AG08395 (cell line): Measurements from ENCODE around the gene PRR12.

ENCODE experiments used
- DNase-seq: peaks from one replicate; pipeline ENCODE4 v3.0.0; 2012; ENCODE audit warnings: mixed read lengths, low spot score

The PRR12 gene

GRCh38 chr19:49645592-49645991 is 54.6 kb downstream of the PRR12 start:
- no peak for DNase-seq

GRCh38 chr19:49645995-49646394 is 55.0 kb downstream of the PRR12 start:
- no peak for DNase-seq

DNA sequence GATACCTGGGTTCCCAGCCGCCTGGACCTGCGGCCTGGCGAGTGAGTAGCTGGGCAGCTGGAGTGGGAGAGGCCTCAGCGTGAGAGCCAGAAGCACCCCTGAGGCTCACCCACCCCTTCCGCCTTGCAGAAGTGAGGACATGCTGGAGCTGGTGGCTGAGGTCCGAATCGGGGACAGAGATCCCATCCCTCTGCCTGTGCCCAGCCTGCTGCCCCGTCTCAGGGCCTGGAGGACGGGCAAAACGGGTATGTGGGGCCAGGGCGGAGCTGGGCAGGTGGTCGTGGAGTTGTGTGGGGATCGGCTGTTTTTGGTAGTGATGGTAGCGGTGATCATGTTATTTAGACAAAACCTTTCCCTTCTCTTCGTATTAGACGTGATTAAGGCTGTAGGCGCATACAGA is 55.6 kb downstream of the PRR12 start:
- no peak for DNase-seq

DNA sequence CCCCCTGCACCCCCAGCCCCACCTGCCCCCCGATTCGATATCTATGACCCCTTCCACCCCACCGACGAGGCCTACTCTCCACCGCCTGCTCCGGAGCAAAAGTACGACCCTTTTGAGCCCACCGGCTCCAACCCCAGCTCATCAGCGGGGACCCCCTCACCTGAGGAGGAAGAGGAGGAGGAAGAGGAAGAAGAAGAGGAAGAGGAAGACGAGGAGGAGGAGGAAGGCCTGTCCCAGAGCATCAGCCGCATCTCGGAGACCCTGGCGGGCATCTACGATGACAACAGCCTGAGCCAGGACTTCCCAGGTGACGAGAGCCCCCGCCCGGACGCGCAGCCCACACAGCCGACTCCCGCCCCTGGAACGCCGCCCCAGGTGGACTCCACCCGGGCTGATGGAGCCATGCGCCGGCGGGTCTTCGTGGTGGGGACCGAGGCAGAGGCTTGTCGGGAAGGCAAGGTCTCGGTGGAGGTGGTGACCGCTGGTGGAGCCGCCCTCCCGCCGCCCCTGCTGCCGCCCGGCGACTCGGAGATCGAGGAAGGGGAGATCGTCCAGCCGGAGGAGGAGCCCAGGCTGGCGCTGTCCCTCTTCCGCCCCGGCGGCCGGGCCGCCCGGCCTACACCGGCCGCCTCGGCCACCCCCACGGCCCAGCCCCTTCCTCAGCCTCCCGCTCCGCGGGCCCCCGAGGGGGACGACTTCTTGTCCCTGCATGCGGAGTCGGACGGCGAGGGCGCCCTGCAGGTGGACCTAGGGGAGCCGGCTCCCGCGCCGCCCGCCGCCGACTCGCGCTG is 60.2 kb downstream of the PRR12 start:
- DNase-seq = no peak

- DNase-seq = no peak
These were observed 61.0 kb downstream of the PRR12 start for GRCh38 chr19:49651820-49652550.

GRCh38 chr19:49652551-49653465 is 61.8 kb downstream of the PRR12 start:
- DNase-seq = no peak

DNA sequence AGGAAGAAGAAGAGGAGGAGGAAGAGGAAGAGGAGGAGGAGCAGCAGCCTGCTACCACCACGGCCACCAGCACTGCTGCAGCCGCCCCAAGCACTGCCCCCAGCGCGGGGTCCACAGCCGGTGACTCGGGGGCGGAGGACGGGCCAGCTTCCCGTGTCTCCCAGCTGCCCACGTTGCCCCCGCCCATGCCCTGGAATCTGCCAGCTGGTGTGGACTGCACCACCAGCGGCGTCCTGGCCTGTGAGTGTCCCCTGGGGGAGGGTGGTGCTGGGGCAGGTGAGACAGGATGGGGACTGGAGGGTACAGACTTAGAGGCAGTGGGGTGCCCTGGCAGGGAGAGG is 62.5 kb downstream of the PRR12 start:
- no peak for DNase-seq

DNA sequence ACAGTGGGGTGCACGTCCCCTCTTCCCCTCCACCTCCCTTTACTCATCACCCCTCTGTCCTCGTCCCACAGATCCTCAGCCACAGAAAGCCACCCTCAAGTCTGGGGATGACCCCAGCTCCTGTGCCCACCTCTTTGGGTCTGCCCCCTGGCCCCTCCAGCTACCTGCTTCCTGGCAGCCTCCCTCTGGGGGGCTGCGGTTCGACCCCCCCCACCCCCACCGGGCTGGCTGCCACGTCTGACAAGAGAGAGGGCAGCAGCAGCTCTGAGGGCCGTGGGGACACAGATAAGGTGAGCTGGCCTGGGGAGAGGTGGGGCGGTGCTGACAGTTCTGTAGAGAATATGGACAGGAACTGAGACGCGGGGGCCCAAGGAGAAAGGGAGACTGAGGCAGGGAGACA is 63.6 kb downstream of the PRR12 start:
- no peak for DNase-seq

- no peak for DNase-seq
These were observed 64.8 kb downstream of the PRR12 start for GRCh38 chr19:49655570-49656455.

GRCh38 chr19:49656456-49657109 is 65.6 kb downstream of the PRR12 start:
- no peak for DNase-seq

GRCh38 chr19:49657493-49658138 is 66.6 kb downstream of the PRR12 start:
- DNase-seq = no peak

DNA sequence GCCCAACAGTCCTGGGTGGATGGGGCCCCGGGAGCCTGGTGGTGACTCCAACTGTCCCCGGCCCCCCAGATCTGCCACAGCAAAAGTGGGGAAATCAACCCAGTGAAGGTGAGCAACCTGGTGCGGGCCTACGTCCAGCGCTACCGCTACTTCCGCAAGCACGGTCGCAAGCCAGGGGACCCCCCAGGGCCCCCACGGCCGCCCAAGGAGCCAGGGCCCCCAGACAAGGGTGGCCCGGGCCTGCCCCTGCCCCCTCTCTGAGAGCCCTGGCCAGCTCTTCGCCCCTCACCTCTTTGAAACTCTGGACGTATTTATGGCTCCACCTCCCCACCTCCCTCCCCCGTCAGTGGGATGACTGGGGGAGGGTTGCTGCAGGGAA is 67.1 kb downstream of the PRR12 start:
- DNase-seq = no peak

- DNase-seq = no peak
These were observed 67.8 kb downstream of the PRR12 start for GRCh38 chr19:49658566-49659442.

- DNase-seq = no peak
These were observed 69.5 kb downstream of the PRR12 start for GRCh38 chr19:49660338-49660961.

- DNase-seq = no peak
These were observed 71.0 kb downstream of the PRR12 start for GRCh38 chr19:49662011-49662410.

DNA sequence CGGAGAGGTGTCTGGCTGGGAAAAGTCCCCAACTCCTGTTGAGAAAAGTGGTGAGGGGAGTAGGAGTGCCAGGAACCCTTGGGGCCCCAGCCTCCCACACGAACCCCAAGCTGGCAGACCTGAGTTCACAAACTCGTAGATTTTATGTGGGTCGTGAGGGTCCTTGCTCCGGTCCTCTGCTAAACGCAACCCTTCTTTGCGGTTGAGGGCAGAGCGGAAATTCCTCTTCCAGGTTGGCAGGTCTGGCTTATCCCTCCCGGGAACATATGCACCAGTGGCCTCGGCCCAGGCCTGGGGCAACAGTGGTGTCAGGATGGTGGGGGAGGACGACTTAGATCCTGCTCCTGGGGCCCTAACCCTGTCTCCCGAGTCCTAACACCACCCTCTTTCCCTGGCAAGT is 72.2 kb downstream of the PRR12 start:
- no peak for DNase-seq

- peak; percentile 93 for DNase-seq
These were observed 73.4 kb downstream of the PRR12 start for GRCh38 chr19:49664171-49665035.

GRCh38 chr19:49665036-49665350 is 74.0 kb downstream of the PRR12 start:
- no peak for DNase-seq
